Karpas-422 (cell line): ENCODE results near the gene PRKCE. TPM values are rescaled to one million over a fixed set of nuclear protein-coding genes. Genes with fewer than 3 reads are reported as not detected.

Experiments used
- DNase-seq: peaks from one replicate; pipeline ENCODE4 v3.0.0-alpha.2; 2015
- H2AFZ ChIP-seq: fragments of 200-600 bp; sonication (generic); 2 replicates; pipeline ENCODE4 v1.6.1; 2014; ENCODE audit warnings: antibody characterized with exemption, low read length, mixed read lengths
- H3K27ac ChIP-seq: fragments of 200-600 bp; sonication (generic); 2 replicates; pipeline ENCODE4 v1.5.1; 2014; ENCODE audit warnings: mild to moderate bottlenecking, low read length, moderate library complexity
- H3K27me3 ChIP-seq: fragments of 200-600 bp; sonication (generic); 2 replicates; pipeline ENCODE4 v1.6.1; 2014; ENCODE audit warnings: low read length, mixed read lengths
- H3K36me3 ChIP-seq: fragments of 200-600 bp; sonication (generic); 2 replicates; pipeline ENCODE4 v1.6.1; 2014; ENCODE audit warnings: low read length, mixed read lengths; ENCODE audit not compliant: insufficient read depth
- H3K4me1 ChIP-seq: fragments of 200-600 bp; sonication (generic); 2 replicates; pipeline ENCODE4 v1.6.1; 2014; ENCODE audit warnings: mild to moderate bottlenecking, low read length, mixed read lengths
- H3K4me2 ChIP-seq: fragments of 200-600 bp; sonication (generic); 2 replicates; pipeline ENCODE4 v1.6.1; 2014; ENCODE audit warnings: low read length, low read depth, mild to moderate bottlenecking; ENCODE audit not compliant: poor library complexity, severe bottlenecking
- H3K4me3 ChIP-seq: fragments of 200-600 bp; sonication (generic); 2 replicates; pipeline ENCODE4 v1.5.1; 2014; ENCODE audit warnings: mild to moderate bottlenecking, antibody characterized with exemption, low read length, mixed read lengths
- H3K79me2 ChIP-seq: fragments of 200-600 bp; sonication (generic); 2 replicates; pipeline ENCODE4 v1.6.1; 2014; ENCODE audit warnings: mild to moderate bottlenecking, low read length, mixed read lengths
- H3K9ac ChIP-seq: fragments of 200-600 bp; sonication (generic); 2 replicates; pipeline ENCODE4 v1.6.0; 2014; ENCODE audit warnings: low read length
- H3K9me2 ChIP-seq: fragments of 200-600 bp; sonication (generic), shearing (Covaris generic); replicated peaks from 2 replicates; pipeline ENCODE4 v1.6.0; 2014; ENCODE audit warnings: mild to moderate bottlenecking, low read length, moderate library complexity; ENCODE audit not compliant: insufficient read depth
- H3K9me3 ChIP-seq: fragments of 300-700, 200-600 bp; sonication (generic); 2 replicates; pipeline ENCODE4 v1.6.1; 2014; ENCODE audit warnings: low read length, mixed read lengths
- H4K20me1 ChIP-seq: fragments of 200-600 bp; sonication (generic); 2 replicates; pipeline ENCODE4 v1.6.1; 2014; ENCODE audit warnings: mild to moderate bottlenecking, antibody characterized with exemption, low read length, low read depth; ENCODE audit not compliant: insufficient read depth
- total RNA-seq: library from RNA; depleted of rRNA; stranded (reverse); fragments of >200 nt; shearing (Covaris generic); gene quantifications from 2 replicates; pipeline ENCODE4 v1.2.3, GENCODE V29; 2014; ENCODE audit warnings: low replicate concordance

Gene PRKCE
- total RNA-seq, 1 experiment from 2014 or later: 61.8 TPM

GRCh38 chr2:45698554-45698953, 47.1 kb downstream of the PRKCE start:
- Histone ChIP-seq H3K9me3 (no peaks in the 10 kb centered on the region), H4K20me1 (no peaks in the 10 kb centered on the region), H3K4me2 (peak overlapping the region; percentile 44), H3K9ac (peak overlapping the region; percentile 40; the same call in 1 of the 2 replicates), H3K79me2 (peaks cover 99% of the 10 kb centered on the region), H3K9me2 (no peaks in the 10 kb centered on the region), H3K27me3 (no peaks in the 10 kb centered on the region), H3K4me3 (no peak overlapping the region), H3K27ac (peak overlapping the region; percentile 67), H2AFZ (no peak overlapping the region), H3K36me3 (peaks cover 15% of the 10 kb centered on the region; the same call in 1 of the 2 replicates), H3K4me1 (peaks cover 81% of the 10 kb centered on the region)
- DNase-seq: no peak

- Histone ChIP-seq H3K36me3 (peaks cover 15% of the 10 kb centered on the region; the same call in 1 of the 2 replicates), H3K9me2 (no peaks in the 10 kb centered on the region), H2AFZ (no peak overlapping the region), H3K4me1 (peaks cover 79% of the 10 kb centered on the region), H3K27ac (peak overlapping the region; percentile 67), H3K4me3 (no peak overlapping the region), H3K9me3 (no peaks in the 10 kb centered on the region), H4K20me1 (no peaks in the 10 kb centered on the region), H3K27me3 (no peaks in the 10 kb centered on the region), H3K4me2 (peak overlapping the region; percentile 44), H3K9ac (peak overlapping the region; percentile 40), H3K79me2 (peaks cover 99% of the 10 kb centered on the region)
- no peak for DNase-seq
Measured at GRCh38 chr2:45699032-45699658, 47.7 kb downstream of the PRKCE start.

GRCh38 chr2:45700407-45701013, 49.0 kb downstream of the PRKCE start:
- no peaks in the 10 kb centered on the region for H3K9me2 ChIP-seq
- peaks cover 23% of the 10 kb centered on the region; the same call in 1 of the 2 replicates for H3K36me3 ChIP-seq
- DNase-seq: no peak
- H4K20me1 ChIP-seq: no peaks in the 10 kb centered on the region
- H3K27ac ChIP-seq: peak overlapping the region; percentile 67
- peaks cover 79% of the 10 kb centered on the region for H3K4me1 ChIP-seq
- peak overlapping the region; percentile 44 for H3K4me2 ChIP-seq
- no peak overlapping the region for H2AFZ ChIP-seq
- no peak overlapping the region for H3K9ac ChIP-seq
- H3K27me3 ChIP-seq: no peaks in the 10 kb centered on the region
- H3K4me3 ChIP-seq: no peak overlapping the region
- H3K9me3 ChIP-seq: no peaks in the 10 kb centered on the region
- peaks cover 99% of the 10 kb centered on the region for H3K79me2 ChIP-seq

GRCh38 chr2:45705233-45705632, 53.8 kb downstream of the PRKCE start:
- peaks cover 36% of the 10 kb centered on the region for H3K4me1 ChIP-seq
- H3K27ac ChIP-seq: peak overlapping the region; percentile 26; the same call in 1 of the 2 replicates
- H3K9ac ChIP-seq: no peak overlapping the region
- H3K4me2 ChIP-seq: no peak overlapping the region
- peaks cover 49% of the 10 kb centered on the region for H3K36me3 ChIP-seq
- H3K4me3 ChIP-seq: no peak overlapping the region
- H2AFZ ChIP-seq: no peak overlapping the region
- DNase-seq: no peak
- no peaks in the 10 kb centered on the region for H4K20me1 ChIP-seq
- H3K9me3 ChIP-seq: no peaks in the 10 kb centered on the region
- H3K79me2 ChIP-seq: peaks cover 99% of the 10 kb centered on the region
- no peaks in the 10 kb centered on the region for H3K27me3 ChIP-seq
- no peaks in the 10 kb centered on the region for H3K9me2 ChIP-seq

- peak overlapping the region; percentile 26; the same call in 1 of the 2 replicates for H3K27ac ChIP-seq
- no peaks in the 10 kb centered on the region for H3K9me2 ChIP-seq
- DNase-seq: no peak
- H3K79me2 ChIP-seq: peaks cover 99% of the 10 kb centered on the region
- H3K27me3 ChIP-seq: no peaks in the 10 kb centered on the region
- H3K4me1 ChIP-seq: peaks cover 36% of the 10 kb centered on the region
- no peak overlapping the region for H3K9ac ChIP-seq
- H3K4me2 ChIP-seq: no peak overlapping the region
- peaks cover 51% of the 10 kb centered on the region for H3K36me3 ChIP-seq
- H4K20me1 ChIP-seq: no peaks in the 10 kb centered on the region; the same call in 1 of the 2 replicates
- no peaks in the 10 kb centered on the region for H3K9me3 ChIP-seq
- H2AFZ ChIP-seq: no peak overlapping the region
- no peak overlapping the region for H3K4me3 ChIP-seq
Measured at GRCh38 chr2:45706033-45706432, 54.6 kb downstream of the PRKCE start.

- no peak overlapping the region for H2AFZ ChIP-seq
- no peak for DNase-seq
- no peak overlapping the region for H3K9ac ChIP-seq
- H3K4me2 ChIP-seq: no peak overlapping the region
- H3K9me2 ChIP-seq: no peaks in the 10 kb centered on the region
- no peaks in the 10 kb centered on the region for H3K9me3 ChIP-seq
- peaks cover 52% of the 10 kb centered on the region for H3K36me3 ChIP-seq
- no peak overlapping the region for H3K27ac ChIP-seq
- H3K4me1 ChIP-seq: peaks cover 43% of the 10 kb centered on the region
- H3K4me3 ChIP-seq: no peak overlapping the region
- no peaks in the 10 kb centered on the region for H3K27me3 ChIP-seq
- peaks cover 99% of the 10 kb centered on the region for H3K79me2 ChIP-seq
- H4K20me1 ChIP-seq: no peaks in the 10 kb centered on the region; the same call in 1 of the 2 replicates
Measured at GRCh38 chr2:45707006-45707405, 55.5 kb downstream of the PRKCE start.

- no peaks in the 10 kb centered on the region; the same call in 1 of the 2 replicates for H4K20me1 ChIP-seq
Measured at GRCh38 chr2:45707661-45708060, 56.2 kb downstream of the PRKCE start.

GRCh38 chr2:45708501-45708900, 57.0 kb downstream of the PRKCE start:
- H2AFZ ChIP-seq: no peak overlapping the region
- H3K9me2 ChIP-seq: no peaks in the 10 kb centered on the region
- no peak for DNase-seq
- no peak overlapping the region for H3K4me2 ChIP-seq
- H3K4me1 ChIP-seq: peaks cover 47% of the 10 kb centered on the region
- H3K36me3 ChIP-seq: peaks cover 54% of the 10 kb centered on the region
- no peaks in the 10 kb centered on the region; the same call in 1 of the 2 replicates for H4K20me1 ChIP-seq
- peaks cover 97% of the 10 kb centered on the region for H3K79me2 ChIP-seq
- no peaks in the 10 kb centered on the region for H3K27me3 ChIP-seq
- H3K4me3 ChIP-seq: no peak overlapping the region
- H3K9ac ChIP-seq: no peak overlapping the region
- H3K27ac ChIP-seq: no peak overlapping the region
- no peaks in the 10 kb centered on the region for H3K9me3 ChIP-seq

More at GRCh38 chr2:45707661-45708060, 56.2 kb downstream of the PRKCE start:
- peaks cover 97% of the 10 kb centered on the region for H3K79me2 ChIP-seq
- H3K27me3 ChIP-seq: no peaks in the 10 kb centered on the region
- no peak for DNase-seq
- no peak overlapping the region for H3K4me2 ChIP-seq
- H3K4me1 ChIP-seq: peaks cover 43% of the 10 kb centered on the region
- H3K9me2 ChIP-seq: no peaks in the 10 kb centered on the region
- no peak overlapping the region for H2AFZ ChIP-seq
- no peak overlapping the region for H3K9ac ChIP-seq
- H3K27ac ChIP-seq: no peak overlapping the region
- peaks cover 51% of the 10 kb centered on the region for H3K36me3 ChIP-seq
- H3K4me3 ChIP-seq: no peak overlapping the region
- no peaks in the 10 kb centered on the region for H3K9me3 ChIP-seq
